ENCODE data around the gene CACNA1C.

The CACNA1C gene

GRCh38 chr12:2355198-2355597, 302.4 kb downstream of the CACNA1C start:
- no peak overlapping the region for H3K9ac ChIP-seq
- H3K4me3 ChIP-seq (IDR thresholded peaks at IDR 0.05; ENCODE audit: insufficient read depth, low read depth, low read length): no peak overlapping the region
- no peaks in the 10 kb centered on the region for H3K36me3 ChIP-seq (ENCODE audit: insufficient read depth)
- H3K4me1 ChIP-seq (ENCODE audit: low read depth, poor library complexity, severe bottlenecking): peaks cover 3% of the 10 kb centered on the region
- H3K79me2 ChIP-seq (ENCODE audit: insufficient read depth, low read depth): no peaks in the 10 kb centered on the region
- TF ChIP-seq CTCF (conservative IDR thresholded peaks at IDR 0.05; ENCODE audit: low read depth, low read length): no peak
- H2AFZ ChIP-seq (ENCODE audit: low read depth): no peak overlapping the region
- no peak overlapping the region for H3K4me2 ChIP-seq
- H3K27me3 ChIP-seq (ENCODE audit: insufficient read depth, low read depth): no peaks in the 10 kb centered on the region
- no peaks in the 10 kb centered on the region for H4K20me1 ChIP-seq (ENCODE audit: insufficient read depth)
- no peak overlapping the region for H3K27ac ChIP-seq

GRCh38 chr12:2355604-2356003, 302.8 kb downstream of the CACNA1C start:
- H3K79me2 ChIP-seq (ENCODE audit: insufficient read depth, low read depth): no peaks in the 10 kb centered on the region
- H3K36me3 ChIP-seq (ENCODE audit: insufficient read depth): no peaks in the 10 kb centered on the region
- no peaks in the 10 kb centered on the region for H4K20me1 ChIP-seq (ENCODE audit: insufficient read depth)
- no peak overlapping the region for H3K4me2 ChIP-seq
- no peaks in the 10 kb centered on the region for H3K27me3 ChIP-seq (ENCODE audit: insufficient read depth, low read depth)
- no peak overlapping the region for H3K9ac ChIP-seq
- H3K27ac ChIP-seq: no peak overlapping the region
- H2AFZ ChIP-seq (ENCODE audit: low read depth): no peak overlapping the region
- peaks cover 3% of the 10 kb centered on the region for H3K4me1 ChIP-seq (ENCODE audit: low read depth, poor library complexity, severe bottlenecking)
- TF ChIP-seq CTCF (conservative IDR thresholded peaks at IDR 0.05; ENCODE audit: low read depth, low read length): no peak
- H3K4me3 ChIP-seq (IDR thresholded peaks at IDR 0.05; ENCODE audit: insufficient read depth, low read depth, low read length): no peak overlapping the region

GRCh38 chr12:2356601-2357125, 303.9 kb downstream of the CACNA1C start:
- Histone ChIP-seq H3K4me1 (ENCODE audit: low read depth, poor library complexity, severe bottlenecking) (peaks cover 3% of the 10 kb centered on the region), H3K4me2 (no peak overlapping the region), H3K4me3 (IDR thresholded peaks at IDR 0.05; ENCODE audit: insufficient read depth, low read depth, low read length) (no peak overlapping the region), H2AFZ (ENCODE audit: low read depth) (no peak overlapping the region), H3K79me2 (ENCODE audit: insufficient read depth, low read depth) (no peaks in the 10 kb centered on the region), H3K36me3 (ENCODE audit: insufficient read depth) (no peaks in the 10 kb centered on the region), H3K9ac (no peak overlapping the region), H3K27ac (no peak overlapping the region), H3K27me3 (ENCODE audit: insufficient read depth, low read depth) (no peaks in the 10 kb centered on the region), H4K20me1 (ENCODE audit: insufficient read depth) (no peaks in the 10 kb centered on the region)
- no peak for TF ChIP-seq CTCF (conservative IDR thresholded peaks at IDR 0.05; ENCODE audit: low read depth, low read length)

- Histone ChIP-seq H3K9ac (no peak overlapping the region), H3K79me2 (ENCODE audit: insufficient read depth, low read depth) (no peaks in the 10 kb centered on the region), H3K27ac (no peak overlapping the region), H2AFZ (ENCODE audit: low read depth) (no peak overlapping the region), H3K4me3 (IDR thresholded peaks at IDR 0.05; ENCODE audit: insufficient read depth, low read depth, low read length) (no peak overlapping the region), H4K20me1 (ENCODE audit: insufficient read depth) (no peaks in the 10 kb centered on the region), H3K4me2 (no peak overlapping the region), H3K4me1 (ENCODE audit: low read depth, poor library complexity, severe bottlenecking) (peaks cover 3% of the 10 kb centered on the region), H3K36me3 (ENCODE audit: insufficient read depth) (no peaks in the 10 kb centered on the region), H3K27me3 (ENCODE audit: insufficient read depth, low read depth) (no peaks in the 10 kb centered on the region)
- TF ChIP-seq CTCF (conservative IDR thresholded peaks at IDR 0.05; ENCODE audit: low read depth, low read length): no peak
Measured at GRCh38 chr12:2358986-2359658, 306.3 kb downstream of the CACNA1C start.
